Neural cell (in vitro differentiated cells): ENCODE measurements around the gene PPP2R5E. TPM values are rescaled to one million over a fixed set of nuclear protein-coding genes. Genes with fewer than 3 reads are reported as not detected.

ENCODE experiments used
- H2AFZ ChIP-seq: fragments of 200-600, 300-800 bp; sonication (generic), shearing (Covaris generic); 2 replicates; pipeline ENCODE4 v1.6.0; 2014; ENCODE audit warnings: low read depth, mild to moderate bottlenecking, antibody characterized with exemption, low read length, moderate library complexity
- H3F3A ChIP-seq: fragments of 200-600 bp; shearing (Covaris generic); 2 replicates; pipeline ENCODE4 v1.6.1; 2016; ENCODE audit warnings: mild to moderate bottlenecking, moderate library complexity, mixed read lengths, antibody characterized with exemption, low read length; ENCODE audit not compliant: insufficient read depth, poor library complexity, severe bottlenecking
- H3K27ac ChIP-seq: fragments of 200-600, 300-800 bp; sonication (generic), shearing (Covaris generic); 2 replicates; pipeline ENCODE4 v1.5.1; 2014; ENCODE audit warnings: mild to moderate bottlenecking, low read length, moderate library complexity
- H3K27me3 ChIP-seq: fragments of 300-800, 200-600 bp; sonication (generic), shearing (Covaris generic); 2 replicates; pipeline ENCODE4 v1.6.0; 2014; ENCODE audit warnings: mild to moderate bottlenecking, low read depth, low read length, moderate library complexity; ENCODE audit not compliant: insufficient read depth
- H3K36me3 ChIP-seq: fragments of 300-800, 200-600 bp; sonication (generic), shearing (Covaris generic); 2 replicates; pipeline ENCODE4 v1.5.1; 2014; ENCODE audit warnings: mild to moderate bottlenecking, antibody characterized with exemption, low read length, moderate library complexity; ENCODE audit not compliant: insufficient read depth
- H3K4me2 ChIP-seq: fragments of 300-800, 200-600 bp; sonication (generic), shearing (Covaris generic); 2 replicates; pipeline ENCODE4 v1.6.0; 2014; ENCODE audit warnings: mild to moderate bottlenecking, low read length
- H3K4me3 ChIP-seq: fragments of 300-800, 200-600 bp; sonication (generic), shearing (Covaris generic); 2 replicates; pipeline ENCODE4 v1.5.1; 2014; ENCODE audit warnings: mild to moderate bottlenecking, low read length, moderate library complexity
- H3K79me2 ChIP-seq: fragments of 200-600 bp; shearing (Covaris generic); replicated peaks from 2 replicates; pipeline ENCODE4 v1.6.0; 2014; ENCODE audit warnings: mild to moderate bottlenecking, low read length, moderate library complexity; ENCODE audit not compliant: insufficient read depth
- H3K9ac ChIP-seq: fragments of 300-800, 200-600 bp; sonication (generic), shearing (Covaris generic); 2 replicates; pipeline ENCODE4 v1.6.1; 2016; ENCODE audit warnings: mild to moderate bottlenecking, low read length, mixed read lengths
- H3K9me2 ChIP-seq: fragments of 200-600 bp; shearing (Covaris generic); 2 replicates; pipeline ENCODE4 v1.6.1; 2016; ENCODE audit warnings: mild to moderate bottlenecking, low read length, mixed read lengths; ENCODE audit not compliant: insufficient read depth
- H3K9me3 ChIP-seq: fragments of 200-600, 300-800 bp; sonication (generic), shearing (Covaris generic); 2 replicates; pipeline ENCODE4 v1.6.1; 2016; ENCODE audit warnings: mild to moderate bottlenecking, mixed run types, low read length, moderate library complexity, mixed read lengths
- H4K20me1 ChIP-seq: fragments of 200-600 bp; shearing (Covaris generic); 2 replicates; pipeline ENCODE4 v1.6.1; 2016; ENCODE audit warnings: mild to moderate bottlenecking, mixed run types; ENCODE audit not compliant: insufficient read depth
- EP300 ChIP-seq: fragments of 450-650 bp; conservative IDR thresholded peaks from 2 replicates; pipeline ENCODE4 v1.6.1; 2014; ENCODE audit warnings: antibody characterized with exemption, mild to moderate bottlenecking, moderate library complexity; ENCODE audit not compliant: poor library complexity, severe bottlenecking
- EZH2 ChIP-seq: fragments of 200-600, 300-800 bp; shearing (Covaris generic), sonication (generic); IDR thresholded peaks from 2 replicates; pipeline ENCODE4 v1.6.1; 2014; ENCODE audit warnings: antibody characterized with exemption, low read length, borderline replicate concordance, mild to moderate bottlenecking; ENCODE audit not compliant: insufficient read depth, poor library complexity, severe bottlenecking
- MXI1 ChIP-seq: fragments of 450-650 bp; conservative IDR thresholded peaks from 2 replicates; pipeline ENCODE4 v1.6.1; 2014; ENCODE audit warnings: antibody characterized with exemption, mild to moderate bottlenecking; ENCODE audit not compliant: poor library complexity, severe bottlenecking
- POLR2AphosphoS5 ChIP-seq: IDR thresholded peaks from 2 replicates; pipeline ENCODE4 v1.6.1; 2012
- RAD21 ChIP-seq: fragments of 450-650 bp; conservative IDR thresholded peaks from 2 replicates; pipeline ENCODE4 v1.6.1; 2014; ENCODE audit warnings: antibody characterized with exemption, mild to moderate bottlenecking, moderate library complexity
- SMC3 ChIP-seq: fragments of 450-650 bp; conservative IDR thresholded peaks from 2 replicates; pipeline ENCODE4 v1.6.1; 2014; ENCODE audit warnings: antibody characterized with exemption, mild to moderate bottlenecking, moderate library complexity; ENCODE audit not compliant: poor library complexity
- TAF1 ChIP-seq: IDR thresholded peaks from 2 replicates; pipeline ENCODE4 v1.6.1; 2012; ENCODE audit warnings: low read depth
- polyA plus RNA-seq: library from polyadenylated mRNA; depleted of rRNA; stranded (reverse); fragments of >200 nt; gene quantifications from 2 replicates; pipeline ENCODE4 v1.2.3, GENCODE V29; 2014
- TF ChIP-seq, protein P1 (sequence below): fragments of 450-650 bp; IDR thresholded peaks from 2 replicates; pipeline ENCODE4 v1.5.1; 2014; ENCODE audit warnings: antibody characterized with exemption, mild to moderate bottlenecking, moderate library complexity; ENCODE audit not compliant: poor library complexity, severe bottlenecking
- TF ChIP-seq, protein P2 (sequence below): IDR thresholded peaks from 2 replicates; pipeline ENCODE4 v1.6.1; 2012; ENCODE audit warnings: borderline replicate concordance

Gene PPP2R5E
- polyA plus RNA-seq, 1 donor from 2014 or later = 26.7 TPM

DNA sequence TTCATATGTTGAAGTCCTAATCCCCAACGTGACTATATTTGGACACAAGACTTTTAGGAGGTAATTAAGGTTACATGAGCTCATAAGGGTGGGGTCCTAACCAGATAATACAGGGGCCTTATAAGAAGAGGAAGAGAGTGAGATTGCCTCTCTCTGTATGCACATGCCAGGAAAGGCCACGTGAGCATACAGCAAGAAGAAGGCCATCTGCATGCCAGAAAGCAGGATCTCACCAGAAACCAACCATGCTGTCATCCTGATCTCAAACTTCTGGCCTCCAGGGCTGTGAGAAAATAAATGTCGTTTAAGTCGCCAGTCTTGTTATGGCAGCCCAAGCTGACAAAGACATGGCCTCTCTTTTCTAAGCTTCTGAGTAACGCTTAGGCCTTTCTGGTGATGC lies 155.5 kb downstream of the PPP2R5E start:
- no peaks in the 10 kb centered on the region for H3K36me3 ChIP-seq
- no peak overlapping the region for H3K27ac ChIP-seq
- H3K4me2 ChIP-seq = no peak overlapping the region
- no peak for TF ChIP-seq RAD21
- TF ChIP-seq, protein P1, sequence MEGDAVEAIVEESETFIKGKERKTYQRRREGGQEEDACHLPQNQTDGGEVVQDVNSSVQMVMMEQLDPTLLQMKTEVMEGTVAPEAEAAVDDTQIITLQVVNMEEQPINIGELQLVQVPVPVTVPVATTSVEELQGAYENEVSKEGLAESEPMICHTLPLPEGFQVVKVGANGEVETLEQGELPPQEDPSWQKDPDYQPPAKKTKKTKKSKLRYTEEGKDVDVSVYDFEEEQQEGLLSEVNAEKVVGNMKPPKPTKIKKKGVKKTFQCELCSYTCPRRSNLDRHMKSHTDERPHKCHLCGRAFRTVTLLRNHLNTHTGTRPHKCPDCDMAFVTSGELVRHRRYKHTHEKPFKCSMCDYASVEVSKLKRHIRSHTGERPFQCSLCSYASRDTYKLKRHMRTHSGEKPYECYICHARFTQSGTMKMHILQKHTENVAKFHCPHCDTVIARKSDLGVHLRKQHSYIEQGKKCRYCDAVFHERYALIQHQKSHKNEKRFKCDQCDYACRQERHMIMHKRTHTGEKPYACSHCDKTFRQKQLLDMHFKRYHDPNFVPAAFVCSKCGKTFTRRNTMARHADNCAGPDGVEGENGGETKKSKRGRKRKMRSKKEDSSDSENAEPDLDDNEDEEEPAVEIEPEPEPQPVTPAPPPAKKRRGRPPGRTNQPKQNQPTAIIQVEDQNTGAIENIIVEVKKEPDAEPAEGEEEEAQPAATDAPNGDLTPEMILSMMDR = no peak
- no peak for TF ChIP-seq EZH2
- no peak for TF ChIP-seq SMC3
- no peak for TF ChIP-seq POLR2AphosphoS5
- no peak for TF ChIP-seq TAF1
- TF ChIP-seq, protein P2, sequence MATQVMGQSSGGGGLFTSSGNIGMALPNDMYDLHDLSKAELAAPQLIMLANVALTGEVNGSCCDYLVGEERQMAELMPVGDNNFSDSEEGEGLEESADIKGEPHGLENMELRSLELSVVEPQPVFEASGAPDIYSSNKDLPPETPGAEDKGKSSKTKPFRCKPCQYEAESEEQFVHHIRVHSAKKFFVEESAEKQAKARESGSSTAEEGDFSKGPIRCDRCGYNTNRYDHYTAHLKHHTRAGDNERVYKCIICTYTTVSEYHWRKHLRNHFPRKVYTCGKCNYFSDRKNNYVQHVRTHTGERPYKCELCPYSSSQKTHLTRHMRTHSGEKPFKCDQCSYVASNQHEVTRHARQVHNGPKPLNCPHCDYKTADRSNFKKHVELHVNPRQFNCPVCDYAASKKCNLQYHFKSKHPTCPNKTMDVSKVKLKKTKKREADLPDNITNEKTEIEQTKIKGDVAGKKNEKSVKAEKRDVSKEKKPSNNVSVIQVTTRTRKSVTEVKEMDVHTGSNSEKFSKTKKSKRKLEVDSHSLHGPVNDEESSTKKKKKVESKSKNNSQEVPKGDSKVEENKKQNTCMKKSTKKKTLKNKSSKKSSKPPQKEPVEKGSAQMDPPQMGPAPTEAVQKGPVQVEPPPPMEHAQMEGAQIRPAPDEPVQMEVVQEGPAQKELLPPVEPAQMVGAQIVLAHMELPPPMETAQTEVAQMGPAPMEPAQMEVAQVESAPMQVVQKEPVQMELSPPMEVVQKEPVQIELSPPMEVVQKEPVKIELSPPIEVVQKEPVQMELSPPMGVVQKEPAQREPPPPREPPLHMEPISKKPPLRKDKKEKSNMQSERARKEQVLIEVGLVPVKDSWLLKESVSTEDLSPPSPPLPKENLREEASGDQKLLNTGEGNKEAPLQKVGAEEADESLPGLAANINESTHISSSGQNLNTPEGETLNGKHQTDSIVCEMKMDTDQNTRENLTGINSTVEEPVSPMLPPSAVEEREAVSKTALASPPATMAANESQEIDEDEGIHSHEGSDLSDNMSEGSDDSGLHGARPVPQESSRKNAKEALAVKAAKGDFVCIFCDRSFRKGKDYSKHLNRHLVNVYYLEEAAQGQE = no peak
- no peak for TF ChIP-seq EP300
- no peak for TF ChIP-seq MXI1
- no peaks in the 10 kb centered on the region for H4K20me1 ChIP-seq
- H3K4me3 ChIP-seq = no peak overlapping the region
- no peaks in the 10 kb centered on the region for H3K79me2 ChIP-seq
- H3K9me3 ChIP-seq = no peaks in the 10 kb centered on the region
- H3K9ac ChIP-seq = no peak overlapping the region
- no peaks in the 10 kb centered on the region for H3K27me3 ChIP-seq
- H2AFZ ChIP-seq = no peak overlapping the region
- H3F3A ChIP-seq = no peaks in the 10 kb centered on the region
- no peaks in the 10 kb centered on the region for H3K9me2 ChIP-seq

GRCh38 chr14:63383776-63384367 lies 159.3 kb downstream of the PPP2R5E start:
- H3K27me3 ChIP-seq = no peaks in the 10 kb centered on the region
- no peaks in the 10 kb centered on the region for H4K20me1 ChIP-seq
- no peak overlapping the region for H2AFZ ChIP-seq
- H3F3A ChIP-seq = no peaks in the 10 kb centered on the region
- peaks cover 15% of the 10 kb centered on the region for H3K36me3 ChIP-seq
- H3K9me2 ChIP-seq = no peaks in the 10 kb centered on the region
- no peak overlapping the region for H3K4me3 ChIP-seq
- no peaks in the 10 kb centered on the region for H3K9me3 ChIP-seq
- TF ChIP-seq, protein P1 = no peak
- TF ChIP-seq EP300 (no peak), POLR2AphosphoS5 (no peak), EZH2 (no peak), MXI1 (no peak), SMC3 (no peak), RAD21 (no peak), TAF1 (no peak)
- TF ChIP-seq, protein P2 = no peak
- no peak overlapping the region for H3K27ac ChIP-seq
- H3K9ac ChIP-seq = no peak overlapping the region
- no peak overlapping the region for H3K4me2 ChIP-seq
- H3K79me2 ChIP-seq = no peaks in the 10 kb centered on the region
